Parathyroid adenoma (tissue), 2 donors: Measurements from ENCODE around the gene HIP1.

Source experiments
- H2AFZ ChIP-seq: fragments of 300-600 bp; sonication (generic); one replicate; pipeline ENCODE4 v1.7.0; 2017; ENCODE audit warnings: antibody characterized with exemption, mild to moderate bottlenecking
- H3K27ac ChIP-seq: fragments of 300-600 bp; sonication (generic); one replicate; pipeline ENCODE4 v1.7.0; 2017
- H3K27me3 ChIP-seq: fragments of 300-600 bp; sonication (generic); one replicate; pipeline ENCODE4 v1.7.0; 2017; ENCODE audit warnings: low read length; ENCODE audit not compliant: control insufficient read depth, insufficient read depth
- H3K36me3 ChIP-seq: fragments of 300-600 bp; sonication (generic); one replicate; pipeline ENCODE4 v1.7.0; 2017; ENCODE audit warnings: low read length; ENCODE audit not compliant: control insufficient read depth, insufficient read depth
- H3K4me1 ChIP-seq: fragments of 300-600 bp; sonication (generic); one replicate; pipeline ENCODE4 v1.7.0; 2017; ENCODE audit warnings: control low read depth
- H3K4me2 ChIP-seq: fragments of 300-600 bp; sonication (generic); one replicate; pipeline ENCODE4 v1.7.0; 2017; ENCODE audit warnings: low read length
- H3K4me3 ChIP-seq: fragments of 300-600 bp; sonication (generic); one replicate; pipeline ENCODE4 v1.7.0; 2017; ENCODE audit warnings: low read depth, low read length
- H3K79me2 ChIP-seq: fragments of 300-600 bp; sonication (generic); one replicate; pipeline ENCODE4 v1.7.0; 2017; ENCODE audit warnings: control low read depth
- H3K9ac ChIP-seq: fragments of 300-600 bp; sonication (generic); one replicate; pipeline ENCODE4 v1.7.0; 2017; ENCODE audit warnings: mild to moderate bottlenecking
- H3K9me3 ChIP-seq: fragments of 300-600 bp; sonication (generic); one replicate; pipeline ENCODE4 v1.7.0; 2017; ENCODE audit warnings: low read length; ENCODE audit not compliant: control insufficient read depth
- CTCF ChIP-seq: fragments of 300-600 bp; sonication (generic); IDR thresholded peaks from one replicate; pipeline ENCODE4 v1.7.0; 2017; ENCODE audit warnings: antibody characterized with exemption, mild to moderate bottlenecking
- donor health status: primary hyperparathyroidism.

HIP1 gene

GRCh38 chr7:75546237-75547015 is 192.3 kb downstream of the HIP1 start:
- no peak overlapping the region for H3K4me2 ChIP-seq
- no peak overlapping the region for H3K4me3 ChIP-seq
- no peak overlapping the region for H3K27ac ChIP-seq
- no peak overlapping the region for H3K9ac ChIP-seq
- no peaks in the 10 kb centered on the region for H3K4me1 ChIP-seq
- H3K36me3 ChIP-seq = no peaks in the 10 kb centered on the region
- no peaks in the 10 kb centered on the region for H3K27me3 ChIP-seq
- H3K9me3 ChIP-seq = no peaks in the 10 kb centered on the region
- no peaks in the 10 kb centered on the region for H3K79me2 ChIP-seq
- no peak for TF ChIP-seq CTCF
- H2AFZ ChIP-seq = no peak overlapping the region

- no peaks in the 10 kb centered on the region for H3K79me2 ChIP-seq
- H3K4me1 ChIP-seq = no peaks in the 10 kb centered on the region
- H2AFZ ChIP-seq = no peak overlapping the region
- no peak overlapping the region for H3K4me2 ChIP-seq
- no peak overlapping the region for H3K9ac ChIP-seq
- H3K27ac ChIP-seq = no peak overlapping the region
- TF ChIP-seq CTCF = no peak
- H3K9me3 ChIP-seq = no peaks in the 10 kb centered on the region
- no peaks in the 10 kb centered on the region for H3K27me3 ChIP-seq
- H3K36me3 ChIP-seq = no peaks in the 10 kb centered on the region
- H3K4me3 ChIP-seq = no peak overlapping the region
Measured at GRCh38 chr7:75537731-75538130, 201.0 kb downstream of the HIP1 start.

- Histone ChIP-seq H3K27ac (no peak overlapping the region), H3K4me3 (no peak overlapping the region), H3K9ac (no peak overlapping the region), H3K9me3 (no peaks in the 10 kb centered on the region), H3K4me2 (no peak overlapping the region), H3K27me3 (no peaks in the 10 kb centered on the region), H3K4me1 (no peaks in the 10 kb centered on the region), H2AFZ (no peak overlapping the region), H3K36me3 (no peaks in the 10 kb centered on the region), H3K79me2 (no peaks in the 10 kb centered on the region)
- TF ChIP-seq CTCF = no peak
Measured at GRCh38 chr7:75536940-75537538, 201.7 kb downstream of the HIP1 start.

DNA sequence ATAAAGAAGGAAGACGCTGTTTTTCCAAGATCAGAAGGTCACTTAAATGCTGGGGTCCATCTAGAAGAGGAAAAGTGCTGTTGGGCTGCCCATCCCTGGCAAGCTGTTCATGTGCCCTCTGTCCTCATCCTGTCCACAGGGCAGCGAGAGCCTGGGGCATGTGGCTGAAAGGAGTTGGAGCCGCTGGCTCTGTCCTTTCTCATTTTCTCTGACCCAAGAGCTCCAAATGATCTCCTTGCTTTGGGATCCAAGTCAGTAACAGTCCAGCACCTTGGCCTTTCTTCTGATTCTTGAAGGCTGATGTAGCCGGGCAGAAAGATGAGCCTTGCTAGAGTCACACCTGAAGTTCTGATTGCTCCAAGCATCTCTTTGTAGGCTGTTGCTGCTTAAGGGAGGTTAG is 202.2 kb downstream of the HIP1 start:
- H2AFZ ChIP-seq = no peak overlapping the region
- no peaks in the 10 kb centered on the region for H3K27me3 ChIP-seq
- H3K4me1 ChIP-seq = no peaks in the 10 kb centered on the region
- H3K36me3 ChIP-seq = no peaks in the 10 kb centered on the region
- H3K79me2 ChIP-seq = no peaks in the 10 kb centered on the region
- H3K4me3 ChIP-seq = no peak overlapping the region
- no peaks in the 10 kb centered on the region for H3K9me3 ChIP-seq
- TF ChIP-seq CTCF = no peak
- H3K27ac ChIP-seq = no peak overlapping the region
- H3K4me2 ChIP-seq = no peak overlapping the region
- H3K9ac ChIP-seq = no peak overlapping the region
